Adipose tissue (tissue), 3 donors: ENCODE results near the gene TLR8. TPM values are rescaled to one million over a fixed set of nuclear protein-coding genes. Genes with fewer than 3 reads are reported as not detected.

Experiments used
- polyA plus RNA-seq, 3 donors: library from polyadenylated mRNA; stranded (reverse); fragments of 200-250 nt; gene quantifications; one replicate each; pipeline ENCODE4 v1.2.3, GENCODE V29; 2013
- donor health status: healthy with polysubstance abuse.
- donor health status: Bipolar disorder and iron deficiency.
- donor health status: healthy.

TLR8 gene
- polyA plus RNA-seq, 3 donors = 0.26 to 3.4 (median 2.0) TPM

Other genes starting within 250 kb of the TLR8 start
- 10 to 100 TPM; 15.3 to 31.1 (median 17.8) TPM for gene PRPS2, start 115.2 kb upstream of the TLR8 start, polyA plus RNA-seq
- gene TLR7, start 39.5 kb upstream of the TLR8 start, polyA plus RNA-seq = under 1 TPM; 0.03 to 0.13 (median 0.11) TPM
- gene TMSB4X, start 68.5 kb downstream of the TLR8 start, polyA plus RNA-seq = over 10,000 TPM in 1 of 3 donors, 1,000 to 10,000 TPM in 2; 1,590 to 13,149 (median 4,716) TPM
- under 1 TPM in 1 of 3 donors, not detected in 2; 0.09 TPM for gene FAM9C, start 138.0 kb downstream of the TLR8 start, polyA plus RNA-seq